ENCODE measurements around the gene SGPP2.

- TF ChIP-seq CTCF (IDR thresholded peaks at IDR 0.05; ENCODE audit: extremely low read depth in 1 of 2, insufficient read depth in 1 of 2, low read depth in 1 of 2, low read length in 2 of 2): no peak
- TF ChIP-seq JUN (IDR thresholded peaks at IDR 0.05; ENCODE audit: borderline replicate concordance, insufficient read depth, insufficient read length, low read depth): no peak
- no peak for TF ChIP-seq MAX (IDR thresholded peaks at IDR 0.05; ENCODE audit: insufficient read depth, insufficient read length)
- TF ChIP-seq POLR2A (IDR thresholded peaks at IDR 0.05; ENCODE audit: low read depth, low read length): no peak
- TF ChIP-seq EZH2 (IDR thresholded peaks at IDR 0.05; ENCODE audit: borderline replicate concordance, low read depth, low read length, severe bottlenecking): no peak
Measured at GRCh38 chr2:222485367-222486211, 61.2 kb downstream of the SGPP2 start.
